GM23248 (cell line): ENCODE data around the gene PIEZO2. TPM values are rescaled to one million over a fixed set of nuclear protein-coding genes. Genes with fewer than 3 reads are reported as not detected.

ENCODE experiments used
- DNase-seq: peaks from one replicate; pipeline ENCODE4 v3.0.0-alpha.2; 2015
- H2AFZ ChIP-seq: fragments of 200-600 bp; sonication (generic); 2 replicates; pipeline ENCODE4 v1.6.1; 2016; ENCODE audit warnings: antibody characterized with exemption
- H3F3A ChIP-seq: fragments of 200-600 bp; sonication (generic); 2 replicates; pipeline ENCODE4 v1.6.1; 2016; ENCODE audit warnings: mild to moderate bottlenecking, antibody characterized with exemption, mixed run types; ENCODE audit not compliant: insufficient read depth
- H3K27ac ChIP-seq: fragments of 200-600 bp; sonication (generic); 2 replicates; pipeline ENCODE4 v1.5.1; 2016; ENCODE audit warnings: mild to moderate bottlenecking
- H3K27me3 ChIP-seq: fragments of 200-600 bp; sonication (generic); replicated peaks from 2 replicates; pipeline ENCODE4 v1.6.1; 2016; ENCODE audit warnings: mild to moderate bottlenecking; ENCODE audit not compliant: insufficient read depth
- H3K36me3 ChIP-seq: fragments of 200-600 bp; sonication (generic); 2 replicates; pipeline ENCODE4 v1.6.1; 2016; ENCODE audit warnings: low read depth, mild to moderate bottlenecking
- H3K4me1 ChIP-seq: fragments of 200-600 bp; sonication (generic); 2 replicates; pipeline ENCODE4 v1.6.1; 2016; ENCODE audit warnings: mild to moderate bottlenecking; ENCODE audit not compliant: insufficient read depth
- H3K4me2 ChIP-seq: fragments of 200-600 bp; sonication (generic); one replicate; pipeline ENCODE4 v1.6.1; 2016; ENCODE audit warnings: mild to moderate bottlenecking; ENCODE audit not compliant: unreplicated experiment
- H3K4me3 ChIP-seq: fragments of 200-600 bp; sonication (generic); 2 replicates; pipeline ENCODE4 v1.5.1; 2016; ENCODE audit warnings: mild to moderate bottlenecking
- H3K79me2 ChIP-seq: fragments of 200-600 bp; sonication (generic); 2 replicates; pipeline ENCODE4 v1.6.1; 2016; ENCODE audit warnings: mild to moderate bottlenecking; ENCODE audit not compliant: insufficient read depth
- H3K9ac ChIP-seq: fragments of 200-600 bp; sonication (generic); 2 replicates; pipeline ENCODE4 v1.6.1; 2016; ENCODE audit warnings: mild to moderate bottlenecking
- H3K9me2 ChIP-seq: fragments of 200-600 bp; sonication (generic); 2 replicates; pipeline ENCODE4 v1.6.1; 2016; ENCODE audit warnings: mixed run types, mild to moderate bottlenecking, moderate library complexity; ENCODE audit not compliant: insufficient read depth
- H3K9me3 ChIP-seq: fragments of 200-600 bp; sonication (generic); one replicate; pipeline ENCODE4 v1.6.1; 2017; ENCODE audit warnings: low read depth
- H4K20me1 ChIP-seq: fragments of 200-600 bp; sonication (generic); 2 replicates; pipeline ENCODE4 v1.6.0; 2016; ENCODE audit not compliant: insufficient read depth
- EZH2 ChIP-seq: fragments of 200-600 bp; sonication (generic); IDR thresholded peaks from 2 replicates; pipeline ENCODE4 v1.6.1; 2018; ENCODE audit warnings: antibody characterized with exemption, mild to moderate bottlenecking; ENCODE audit not compliant: insufficient read depth, poor library complexity, severe bottlenecking
- EZH2phosphoT487 ChIP-seq: fragments of 200-600 bp; sonication (generic); IDR thresholded peaks from 2 replicates; pipeline ENCODE4 v1.6.1; 2018; ENCODE audit warnings: antibody characterized with exemption, moderate library complexity, mild to moderate bottlenecking, low read depth; ENCODE audit not compliant: insufficient read depth
- WGBS, 2 experiments: methylation state at CpG; one replicate each; pipeline ENCODE4 v1.1.6; 2015 to 2017; ENCODE audit warnings: low lambda C conversion rate in 2 of 2, low coverage in 1 of 2; ENCODE audit errors: missing lambda C conversion rate in 2 of 2; 5-methylcytosine and 5-hydroxymethylcytosine counted together
- in situ Hi-C: fragments of 300-500 bp; cut with MboI; formaldehyde crosslinking; loops from 2 replicates; pipeline ENCODE4 v1.15.0; 2020
- polyA plus RNA-seq: library from polyadenylated mRNA; unstranded; fragments of >200 nt; fragmentation: Nextera tagmentation; extraction: Ambion mirVana; gene quantifications from 2 replicates; pipeline ENCODE4 v1.2.1, GENCODE V29; 2016
- total RNA-seq: library from RNA; depleted of rRNA; stranded (reverse); fragments of >200 nt; shearing (Covaris generic); gene quantifications from 2 replicates; pipeline ENCODE4 v1.2.3, GENCODE V29; 2014

Gene PIEZO2
- total and polyA plus RNA-seq, 2 experiments from 2014 or later: 0.93 to 1.5 TPM

GRCh38 chr18:10850840-10851239 is 298.5 kb downstream of the PIEZO2 start:
- TF ChIP-seq EZH2 (no peak), EZH2phosphoT487 (no peak)
- Histone ChIP-seq H3K9me3 (no peaks in the 10 kb centered on the region), H3K9ac (no peak overlapping the region), H3K36me3 (no peaks in the 10 kb centered on the region), H3K79me2 (no peaks in the 10 kb centered on the region), H3K4me2 (no peak overlapping the region), H3K4me3 (no peak overlapping the region), H3F3A (no peaks in the 10 kb centered on the region), H3K4me1 (no peaks in the 10 kb centered on the region), H3K9me2 (no peaks in the 10 kb centered on the region), H3K27me3 (peaks cover 20% of the 10 kb centered on the region), H4K20me1 (no peaks in the 10 kb centered on the region), H2AFZ (no peak overlapping the region), H3K27ac (no peak overlapping the region)
- 2 to 14% methylated on average over 1 of the region's 1 CpG for WGBS, 2 experiments
- in situ Hi-C loops: loop anchor here (10.0 to 25.0 kb wide), 3 partner anchors 194 to 704 kb away; partner anchors contain the start of gene PIEZO2
- DNase-seq: no peak

GRCh38 chr18:10850216-10850615 is 299.2 kb downstream of the PIEZO2 start:
- no peaks in the 10 kb centered on the region for H3K79me2 ChIP-seq
- H3K4me3 ChIP-seq: no peak overlapping the region
- in situ Hi-C loops: loop anchor here (10.0 to 25.0 kb wide), 3 partner anchors 195 to 705 kb away; partner anchors contain the start of gene PIEZO2
- no peak overlapping the region for H3K27ac ChIP-seq
- no peak overlapping the region for H2AFZ ChIP-seq
- no peak overlapping the region for H3K9ac ChIP-seq
- H3K4me2 ChIP-seq: no peak overlapping the region
- H3K4me1 ChIP-seq: no peaks in the 10 kb centered on the region
- no peaks in the 10 kb centered on the region for H3K9me3 ChIP-seq
- H3K27me3 ChIP-seq: peaks cover 20% of the 10 kb centered on the region
- WGBS, 2 experiments: 70 to 81% methylated on average over 7 of the region's 7 CpGs
- H3F3A ChIP-seq: no peaks in the 10 kb centered on the region
- no peaks in the 10 kb centered on the region for H4K20me1 ChIP-seq
- H3K36me3 ChIP-seq: no peaks in the 10 kb centered on the region
- DNase-seq: no peak
- TF ChIP-seq EZH2: no peak
- TF ChIP-seq EZH2phosphoT487: no peak
- no peaks in the 10 kb centered on the region for H3K9me2 ChIP-seq

DNA sequence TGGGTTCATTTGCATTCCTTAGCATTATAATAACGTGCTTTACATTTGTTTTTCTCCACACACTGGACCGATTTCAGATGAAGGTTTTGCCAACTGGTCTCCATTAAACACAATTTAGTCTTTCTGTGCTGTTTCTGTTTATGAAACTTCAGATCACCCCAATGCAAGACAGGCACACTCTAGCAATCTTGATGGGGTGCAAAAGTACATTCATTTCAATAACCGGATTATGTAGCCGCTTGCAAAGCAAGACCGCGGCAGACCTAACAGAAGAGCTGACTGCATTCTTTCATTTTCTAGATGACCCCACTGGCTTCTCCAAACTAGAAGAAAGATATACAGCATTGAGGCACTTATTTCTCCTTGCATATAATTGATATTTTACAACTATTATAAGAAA is 301.5 kb downstream of the PIEZO2 start:
- no peak for DNase-seq
- Histone ChIP-seq H4K20me1 (no peaks in the 10 kb centered on the region), H3K79me2 (no peaks in the 10 kb centered on the region), H3F3A (no peaks in the 10 kb centered on the region), H3K27ac (no peak overlapping the region), H3K4me1 (no peaks in the 10 kb centered on the region), H3K4me3 (no peak overlapping the region), H3K4me2 (no peak overlapping the region), H3K27me3 (peaks cover 20% of the 10 kb centered on the region), H3K9ac (no peak overlapping the region), H2AFZ (no peak overlapping the region), H3K36me3 (no peaks in the 10 kb centered on the region), H3K9me2 (no peaks in the 10 kb centered on the region), H3K9me3 (no peaks in the 10 kb centered on the region)
- in situ Hi-C loops: no loop called here
- WGBS, 2 experiments: 72 to 73% methylated on average over 6 of the region's 6 CpGs
- no peak for TF ChIP-seq EZH2
- TF ChIP-seq EZH2phosphoT487: no peak

DNA sequence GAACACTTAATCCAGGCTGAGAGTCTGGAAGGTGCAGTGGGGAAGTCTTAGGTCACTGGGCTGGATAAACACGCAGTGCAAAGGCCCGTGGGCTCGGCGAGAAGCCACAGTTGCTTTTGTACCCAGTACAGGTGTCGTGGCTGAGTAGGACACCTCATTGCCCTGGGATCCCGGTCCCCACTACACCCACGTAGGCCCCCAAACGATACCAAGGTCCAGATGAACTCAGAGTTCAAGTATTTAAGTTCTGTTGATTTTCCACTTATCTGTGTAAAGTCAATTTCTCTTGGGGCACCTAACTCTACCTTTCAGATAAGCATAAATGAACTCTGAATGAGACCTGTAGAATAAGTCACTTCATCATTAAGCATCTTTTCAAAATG is 302.0 kb downstream of the PIEZO2 start:
- Histone ChIP-seq H3K36me3 (no peaks in the 10 kb centered on the region), H3K4me3 (no peak overlapping the region), H3K4me2 (no peak overlapping the region), H3F3A (no peaks in the 10 kb centered on the region), H3K27me3 (peaks cover 20% of the 10 kb centered on the region), H3K9me3 (no peaks in the 10 kb centered on the region), H3K9ac (no peak overlapping the region), H3K9me2 (no peaks in the 10 kb centered on the region), H3K79me2 (no peaks in the 10 kb centered on the region), H3K4me1 (no peaks in the 10 kb centered on the region), H4K20me1 (no peaks in the 10 kb centered on the region), H2AFZ (no peak overlapping the region), H3K27ac (no peak overlapping the region)
- WGBS, 2 experiments: 70 to 72% methylated on average over 8 of the region's 8 CpGs
- in situ Hi-C loops: no loop called here
- TF ChIP-seq EZH2phosphoT487 (no peak), EZH2 (no peak)
- DNase-seq: no peak
